A549 (cell line): ENCODE measurements around the gene EDNRB. TPM values are rescaled to one million over a fixed set of nuclear protein-coding genes. Genes with fewer than 3 reads are reported as not detected.
A peak's percentile ranks its signal among the peaks of the same experiment; 100 is the strongest.

Experiments
- ATAC-seq, 2 experiments: fragments of 200-7000 bp in 1 of 2; fragments of >200 bp in 1 of 2; cut with Nextera tagmentation in 1 of 2; cut with Tn5 transposase in 1 of 2; 3 replicates each; pipeline versions ENCODE4 v1.8.0 to v1.9.1; 2018 to 2020; ENCODE audit warnings: mild to moderate bottlenecking in 1 of 2, moderate library complexity in 1 of 2
- CTCF ChIA-PET: fragments of 300-600 bp; sonication (Branson Sonifier 250); formaldehyde crosslinking; extraction: SDS; loops from one replicate; lab custom pipeline; 2021; ENCODE audit warnings: antibody characterized with exemption, inconsistent platforms; lab: Yijun Ruan, JAX
- POLR2A ChIA-PET: fragments of 350-600 bp; formaldehyde crosslinking; extraction: SDS; loops from one replicate; lab custom pipeline; 2021; ENCODE audit warnings: antibody characterized with exemption, inconsistent platforms; lab: Yijun Ruan, JAX
- DNase-seq, 2 experiments: peaks; one replicate each; pipeline versions ENCODE4 v3.0.0 to v3.0.0-alpha.2; 2011 to 2016; ENCODE audit warnings: low read depth in 1 of 2, low spot score in 1 of 2
- FAIRE-seq: peaks from 2 replicates; lab custom pipeline; 2011; peaks lifted over from hg19 to GRCh38; lab: Jason Lieb, UNC
- H3K27ac ChIP-seq, 2 experiments: fragments of >200 bp; sonication (Bioruptor Twin); formaldehyde crosslinking; 3 replicates each; pipeline ENCODE4 v1.5.1; 2016 to 2017
- H3K4me1 ChIP-seq: fragments of >200 bp; sonication (Bioruptor Twin); formaldehyde crosslinking; 3 replicates; pipeline ENCODE4 v1.6.1; 2016
- H3K4me2 ChIP-seq: fragments of >200 bp; sonication (Bioruptor Twin); formaldehyde crosslinking; 3 replicates; pipeline ENCODE4 v1.6.1; 2016
- H3K4me3 ChIP-seq: fragments of >200 bp; sonication (Bioruptor Twin); formaldehyde crosslinking; 3 replicates; pipeline ENCODE4 v1.5.1; 2016
- H3K9me3 ChIP-seq: fragments of >200 bp; sonication (Bioruptor Twin); formaldehyde crosslinking; 3 replicates; pipeline ENCODE4 v1.6.1; 2016
- BCL3 ChIP-seq: fragments of >200 bp; sonication (Bioruptor Twin); formaldehyde crosslinking; IDR thresholded peaks from 3 replicates; pipeline ENCODE4 v1.6.1; 2016
- BHLHE40 ChIP-seq: IDR thresholded peaks from 2 replicates; pipeline ENCODE4 v1.6.1; 2012; ENCODE audit warnings: low read depth, low read length, inconsistent platforms
- CBX2 ChIP-seq: fragments of 200-600 bp; sonication (generic); IDR thresholded peaks from 2 replicates; pipeline ENCODE4 v1.6.1; 2016; ENCODE audit warnings: low read depth, mild to moderate bottlenecking, borderline replicate concordance
- CTCF ChIP-seq: fragments of >200 bp; sonication (Bioruptor Twin); formaldehyde crosslinking; IDR thresholded peaks from 3 replicates; pipeline ENCODE4 v1.5.1; 2016
- E2F6 ChIP-seq: IDR thresholded peaks from 2 replicates; pipeline ENCODE4 v1.6.1; 2012; ENCODE audit warnings: low read depth, borderline replicate concordance
- EHF ChIP-seq: fragments of 250-450 bp; sonication (Bioruptor Pico); IDR thresholded peaks from 2 replicates; pipeline ENCODE4 v1.5.0; 2020; ENCODE audit warnings: mild to moderate bottlenecking
- ESRRA ChIP-seq: fragments of 150-350 bp; IDR thresholded peaks from 2 replicates; pipeline ENCODE4 v1.6.1; 2014; ENCODE audit warnings: mild to moderate bottlenecking, low read length, borderline replicate concordance
- FOSB ChIP-seq: fragments of 250-450 bp; sonication (Bioruptor Pico); IDR thresholded peaks from 2 replicates; pipeline ENCODE4 v1.5.0; 2020; ENCODE audit warnings: mild to moderate bottlenecking, moderate library complexity
- GATA3 ChIP-seq: IDR thresholded peaks from 2 replicates; pipeline ENCODE4 v1.6.1; 2012; ENCODE audit warnings: borderline replicate concordance
- HEYL ChIP-seq: fragments of 250-450 bp; sonication (Bioruptor Pico); IDR thresholded peaks from 2 replicates; pipeline ENCODE4 v1.8.0; 2021; ENCODE audit warnings: mild to moderate bottlenecking, moderate library complexity
- KDM1A ChIP-seq: fragments of 200-600 bp; sonication (generic); IDR thresholded peaks from 2 replicates; pipeline ENCODE4 v1.6.1; 2016; ENCODE audit warnings: low read depth, mild to moderate bottlenecking
- MAX ChIP-seq: IDR thresholded peaks from 2 replicates; pipeline ENCODE4 v1.6.1; 2012
- NPAS2 ChIP-seq: fragments of 250-450 bp; sonication (Bioruptor Pico); IDR thresholded peaks from 2 replicates; pipeline ENCODE4 v1.8.0; 2022; ENCODE audit warnings: mild to moderate bottlenecking, moderate library complexity, borderline replicate concordance
- NR3C1 ChIP-seq: fragments of >200 bp; sonication (Bioruptor Twin); formaldehyde crosslinking; IDR thresholded peaks from 3 replicates; pipeline ENCODE4 v1.6.1; 2017
- POLR2AphosphoS2 ChIP-seq: conservative IDR thresholded peaks from 2 replicates; pipeline ENCODE4 v1.6.1; 2012; ENCODE audit warnings: low read length, improper control_type of control experiment, inconsistent platforms
- REST ChIP-seq: fragments of 200-600 bp; sonication (generic); IDR thresholded peaks from 2 replicates; pipeline ENCODE4 v1.6.1; 2016; ENCODE audit warnings: antibody characterized with exemption, mild to moderate bottlenecking, moderate library complexity
- RFX5 ChIP-seq: fragments of 450-650 bp; IDR thresholded peaks from 2 replicates; pipeline ENCODE4 v1.7.1; 2014; ENCODE audit warnings: antibody characterized with exemption, mild to moderate bottlenecking, moderate library complexity
- ZC3H11A ChIP-seq: fragments of 450-650 bp; IDR thresholded peaks from 2 replicates; pipeline ENCODE4 v1.6.1; 2014; ENCODE audit warnings: antibody characterized with exemption, mild to moderate bottlenecking
- ZNF302 ChIP-seq: fragments of 250-450 bp; sonication (Bioruptor Pico); IDR thresholded peaks from 2 replicates; pipeline ENCODE4 v1.9.0; 2021; ENCODE audit warnings: inconsistent platforms, mild to moderate bottlenecking, moderate library complexity
- WGBS: methylation state at CpG from one replicate; pipeline ENCODE4 v1.1.6; 2017; ENCODE audit errors: missing lambda C conversion rate; 5-methylcytosine and 5-hydroxymethylcytosine counted together
- polyA plus RNA-seq, 4 experiments: library from polyadenylated mRNA; depleted of rRNA in 3 of 4; stranded (reverse); fragments of >200 nt; fragmentation: RNase III in 1 of 4; extraction: RNeasy Plus Mini Kit Qiagen cat#74134 plus additional on column Dnase treatment in 1 of 4; gene quantifications; 2 replicates in 3 of 4; 3 replicates in 1 of 4; pipeline ENCODE4 v1.2.3, GENCODE V29; 2011 to 2017

EDNRB gene
- polyA plus RNA-seq, 2 of the 4 experiments (the other 2 are of a cell fraction), result not detected

- TF ChIP-seq BHLHE40, result no peak
- no peak for DNase-seq
- POLR2A ChIA-PET, result no interaction called here
- WGBS, result 3% methylated on average over 3 of the region's 3 CpGs
- H3K4me2 ChIP-seq, result no peak overlapping the region
- ATAC-seq, result no peak
- FAIRE-seq, result no peak
- H3K9me3 ChIP-seq, result no peaks in the 10 kb centered on the region
- no peak overlapping the region for H3K27ac ChIP-seq
- CTCF ChIA-PET, result no interaction called here
- no peak overlapping the region for H3K4me3 ChIP-seq
- H3K4me1 ChIP-seq, result no peaks in the 10 kb centered on the region
Measured at GRCh38 chr13:77861741-77862140, 56.9 kb downstream of the EDNRB start.

- ATAC-seq (no peak), FAIRE-seq (no peak), DNase-seq (no peak)
- Histone ChIP-seq H3K4me2 (no peak overlapping the region), H3K27ac (no peak overlapping the region), H3K4me1 (no peaks in the 10 kb centered on the region), H3K9me3 (no peaks in the 10 kb centered on the region), H3K4me3 (no peak overlapping the region)
- TF ChIP-seq CBX2 (no peak), EHF (no peak), ZNF302 (CRISPR knock-in tag) (no peak), E2F6 (no peak), NR3C1 (no peak), ZC3H11A (no peak), RFX5 (no peak)
- POLR2A ChIA-PET, result no interaction called here
- WGBS, result 3% methylated on average over 1 of the region's 1 CpG
- CTCF ChIA-PET, result no interaction called here
Measured at GRCh38 chr13:77860507-77860981, 58.1 kb downstream of the EDNRB start.

GRCh38 chr13:77859450-77859849, 59.2 kb downstream of the EDNRB start:
- 12% methylated on average over 8 of the region's 8 CpGs for WGBS
- ATAC-seq (no peak), FAIRE-seq (no peak), DNase-seq (peak in 1 of 2 experiments; percentile 21)
- Histone ChIP-seq H3K4me1 (no peaks in the 10 kb centered on the region), H3K27ac (no peak overlapping the region), H3K4me3 (no peak overlapping the region), H3K9me3 (no peaks in the 10 kb centered on the region), H3K4me2 (no peak overlapping the region)
- TF ChIP-seq BCL3, result no peak
- no peak for TF ChIP-seq BHLHE40
- no peak for TF ChIP-seq FOSB (CRISPR knock-in tag)
- no peak for TF ChIP-seq NR3C1
- TF ChIP-seq EHF, result no peak
- TF ChIP-seq REST, result no peak
- no peak for TF ChIP-seq KDM1A
- TF ChIP-seq NPAS2 (CRISPR knock-in tag), result no peak
- TF ChIP-seq ESRRA, result no peak
- TF ChIP-seq HEYL (CRISPR knock-in tag), result no peak
- TF ChIP-seq CTCF, result no peak
- TF ChIP-seq ZNF302 (CRISPR knock-in tag), result no peak
- TF ChIP-seq POLR2AphosphoS2, result no peak
- no peak for TF ChIP-seq MAX
- TF ChIP-seq GATA3, result no peak
- POLR2A ChIA-PET, result no interaction called here
- CTCF ChIA-PET, result no interaction called here
